Umbilical cord (tissue), 2 donors: ENCODE measurements around the gene DMBX1. TPM values are rescaled to one million over a fixed set of nuclear protein-coding genes. Genes with fewer than 3 reads are reported as not detected.

Experiments used
- DNase-seq: peaks from one replicate; pipeline ENCODE4 v3.0.0-alpha.2; 2015; ENCODE audit warnings: low spot score
- total RNA-seq: library from RNA; depleted of rRNA; stranded (reverse); fragments of >200 nt; gene quantifications from one replicate; pipeline ENCODE4 v1.2.3, GENCODE V29; 2014; ENCODE audit warnings: low replicate concordance; ENCODE audit not compliant: insufficient read depth

The DMBX1 gene
- 1.4 TPM for total RNA-seq

GRCh38 chr1:46489638-46490405 is at the start of gene DMBX1:
Gene DMBX1, plus strand, starts transcription at chr1:46489836. Its CDS starts 17,175 bp downstream, at chr1:46507011.
- no peak for DNase-seq

GRCh38 chr1:46440478-46440877 is 49.2 kb upstream of the DMBX1 start:
- DNase-seq: no peak

GRCh38 chr1:46442317-46443161 is 47.1 kb upstream of the DMBX1 start:
- peak; percentile 68 for DNase-seq

- DNase-seq: no peak
Observed at GRCh38 chr1:46444466-46444865, 45.2 kb upstream of the DMBX1 start.

- no peak for DNase-seq
Observed at GRCh38 chr1:46445773-46446256, 43.8 kb upstream of the DMBX1 start.

GRCh38 chr1:46446646-46447498 is 42.8 kb upstream of the DMBX1 start:
- peak; percentile 80 for DNase-seq

GRCh38 chr1:46447499-46448108 is 42.0 kb upstream of the DMBX1 start:
- DNase-seq: no peak

- DNase-seq: peak; percentile 17
Observed at GRCh38 chr1:46448109-46448911, 41.3 kb upstream of the DMBX1 start.

- no peak for DNase-seq
Observed at GRCh38 chr1:46449223-46450159, 40.1 kb upstream of the DMBX1 start.

GRCh38 chr1:46450160-46450517 is 39.5 kb upstream of the DMBX1 start:
- no peak for DNase-seq

GRCh38 chr1:46451948-46452930 is 37.4 kb upstream of the DMBX1 start:
- DNase-seq: no peak

- no peak for DNase-seq
Observed at GRCh38 chr1:46452931-46453325, 36.7 kb upstream of the DMBX1 start.

- no peak for DNase-seq
Observed at GRCh38 chr1:46453449-46453848, 36.2 kb upstream of the DMBX1 start.

- no peak for DNase-seq
Observed at GRCh38 chr1:46455951-46456350, 33.7 kb upstream of the DMBX1 start.

GRCh38 chr1:46456411-46456963 is 33.1 kb upstream of the DMBX1 start:
- no peak for DNase-seq

- DNase-seq: no peak
Observed at GRCh38 chr1:46457178-46457577, 32.5 kb upstream of the DMBX1 start.

- no peak for DNase-seq
Observed at GRCh38 chr1:46458190-46458589, 31.4 kb upstream of the DMBX1 start.

GRCh38 chr1:46458846-46459245 is 30.8 kb upstream of the DMBX1 start:
- DNase-seq: no peak
